Amniotic stem cell (primary cell): ENCODE results near the gene DCTN3.

Experiments
- DNase-seq: peaks from one replicate; lab custom pipeline; 2025; lab: John Stamatoyannopoulos, UW

Gene DCTN3

GRCh38 chr9:34590381-34591247 lies 29.7 kb downstream of the DCTN3 start:
- no peak for DNase-seq

- no peak for DNase-seq
Measured at GRCh38 chr9:34589636-34590380, 30.5 kb downstream of the DCTN3 start, which contains the start of gene CNTFR. CNTFR (minus strand) TSS chr9:34589724; CDS start chr9:34568981, 20,743 bp downstream.

- no peak for DNase-seq
Measured at GRCh38 chr9:34588671-34589635, 31.3 kb downstream of the DCTN3 start.

- DNase-seq = no peak
Measured at GRCh38 chr9:34587271-34587670, 33.0 kb downstream of the DCTN3 start.

- no peak for DNase-seq
Measured at GRCh38 chr9:34585946-34586669, 34.2 kb downstream of the DCTN3 start.

- no peak for DNase-seq
Measured at GRCh38 chr9:34584970-34585369, 35.3 kb downstream of the DCTN3 start.

- no peak for DNase-seq
Measured at GRCh38 chr9:34582787-34583186, 37.5 kb downstream of the DCTN3 start.

- DNase-seq = no peak
Measured at GRCh38 chr9:34581318-34581717, 39.0 kb downstream of the DCTN3 start.

GRCh38 chr9:34580358-34580757 lies 39.9 kb downstream of the DCTN3 start:
- DNase-seq = no peak

- no peak for DNase-seq
Measured at GRCh38 chr9:34579808-34580163, 40.5 kb downstream of the DCTN3 start.

GRCh38 chr9:34579104-34579807 lies 41.0 kb downstream of the DCTN3 start:
- DNase-seq = no peak

GRCh38 chr9:34578241-34579103 lies 41.8 kb downstream of the DCTN3 start:
- DNase-seq = no peak

- no peak for DNase-seq
Measured at GRCh38 chr9:34577400-34578240, 42.7 kb downstream of the DCTN3 start.

- DNase-seq = no peak
Measured at GRCh38 chr9:34576597-34577399, 43.5 kb downstream of the DCTN3 start.

- no peak for DNase-seq
Measured at GRCh38 chr9:34575862-34576596, 44.3 kb downstream of the DCTN3 start.

- DNase-seq = no peak
Measured at GRCh38 chr9:34575241-34575640, 45.1 kb downstream of the DCTN3 start.

GRCh38 chr9:34574571-34574970 lies 45.7 kb downstream of the DCTN3 start:
- DNase-seq = no peak
